HEK293 (cell line): ENCODE results near the gene TTF2.

Experiments
- CTCF ChIP-seq: fragments of 450-650 bp; formaldehyde crosslinking; IDR thresholded peaks from 2 replicates; pipeline ENCODE4 v1.5.1; 2016; ENCODE audit warnings: missing biosample characterization, missing genetic modification characterization
- HOXC10 ChIP-seq: sonication (generic); formaldehyde crosslinking; IDR thresholded peaks from 2 replicates; pipeline ENCODE4 v1.8.1; 2023; ENCODE audit warnings: mild to moderate bottlenecking, missing genetic modification reagents
- REST ChIP-seq: fragments of 450-650 bp; formaldehyde crosslinking; IDR thresholded peaks from 2 replicates; pipeline ENCODE4 v1.5.1; 2016; ENCODE audit warnings: missing biosample characterization, missing genetic modification characterization
- YY1 ChIP-seq: fragments of 450-650 bp; formaldehyde crosslinking; IDR thresholded peaks from 2 replicates; pipeline ENCODE4 v1.5.1; 2018; ENCODE audit warnings: missing biosample characterization, missing genetic modification characterization
- ZNF174 ChIP-seq: fragments of 450-650 bp; formaldehyde crosslinking; IDR thresholded peaks from 2 replicates; pipeline ENCODE4 v1.5.0; 2017; ENCODE audit warnings: missing biosample characterization, mild to moderate bottlenecking, missing genetic modification characterization
- ZNF24 ChIP-seq: fragments of 450-650 bp; formaldehyde crosslinking; IDR thresholded peaks from 2 replicates; pipeline ENCODE4 v1.5.1; 2016; ENCODE audit warnings: missing biosample characterization, missing genetic modification characterization
- ZNF280D ChIP-seq: fragments of 450-650 bp; formaldehyde crosslinking; IDR thresholded peaks from 2 replicates; pipeline ENCODE4 v1.5.1; 2016; ENCODE audit warnings: missing biosample characterization, missing genetic modification characterization
- ZNF629 ChIP-seq: fragments of 450-650 bp; formaldehyde crosslinking; IDR thresholded peaks from 2 replicates; pipeline ENCODE4 v1.5.1; 2017; ENCODE audit warnings: missing biosample characterization, missing genetic modification characterization

GRCh38 chr1:117069220-117069844, 9.2 kb downstream of the TTF2 start:
- no peak for TF ChIP-seq HOXC10 (CRISPR knock-in tag)
- no peak for TF ChIP-seq CTCF
- TF ChIP-seq ZNF280D (tag by site-specific recombination), result no peak
- TF ChIP-seq ZNF629, result no peak
- no peak for TF ChIP-seq YY1
- no peak for TF ChIP-seq ZNF174 (tag by site-specific recombination)
- no peak for TF ChIP-seq REST (tag by site-specific recombination)
- TF ChIP-seq ZNF24, result no peak
